ENCODE measurements around the gene CYP4B1.

The CYP4B1 gene

DNA sequence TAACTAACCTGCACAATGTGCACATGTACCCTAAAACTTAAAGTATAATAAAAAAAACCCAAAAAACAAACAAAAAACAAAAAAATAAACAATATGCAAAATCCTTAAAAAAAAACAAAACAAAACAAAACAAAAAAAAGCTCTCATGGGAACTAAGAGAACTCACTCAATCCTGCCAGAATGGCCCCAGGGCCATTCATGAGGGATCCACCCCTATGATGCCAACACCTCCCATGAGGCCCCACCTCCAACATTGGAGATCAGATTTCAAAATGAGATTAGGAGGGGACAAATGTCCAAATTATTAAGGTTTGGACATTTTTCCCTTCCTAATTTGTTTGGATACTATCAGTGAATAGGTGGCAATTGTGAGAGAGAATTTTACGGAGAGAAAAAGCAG, 10.2 kb downstream of the CYP4B1 start:
- intact Hi-C loops (cut with DNase I; ENCODE audit: low total_unique reads), result no loop called here
- Histone ChIP-seq H3K27me3 (peaks cover 0 to 3% of the 10 kb centered on the region in 2 donors), H3K27ac (no peak overlapping the region), H3K9me3 (no peaks in the 10 kb centered on the region), H3K4me1 (peaks cover 0 to 22% (median 11%) of the 10 kb centered on the region in 4 donors), H3K36me3 (peaks cover 0 to 15% (median 0%) of the 10 kb centered on the region in 3 donors), H3K4me3 (no peak overlapping the region)
- no peak for DNase-seq
- TF ChIP-seq, protein P1, sequence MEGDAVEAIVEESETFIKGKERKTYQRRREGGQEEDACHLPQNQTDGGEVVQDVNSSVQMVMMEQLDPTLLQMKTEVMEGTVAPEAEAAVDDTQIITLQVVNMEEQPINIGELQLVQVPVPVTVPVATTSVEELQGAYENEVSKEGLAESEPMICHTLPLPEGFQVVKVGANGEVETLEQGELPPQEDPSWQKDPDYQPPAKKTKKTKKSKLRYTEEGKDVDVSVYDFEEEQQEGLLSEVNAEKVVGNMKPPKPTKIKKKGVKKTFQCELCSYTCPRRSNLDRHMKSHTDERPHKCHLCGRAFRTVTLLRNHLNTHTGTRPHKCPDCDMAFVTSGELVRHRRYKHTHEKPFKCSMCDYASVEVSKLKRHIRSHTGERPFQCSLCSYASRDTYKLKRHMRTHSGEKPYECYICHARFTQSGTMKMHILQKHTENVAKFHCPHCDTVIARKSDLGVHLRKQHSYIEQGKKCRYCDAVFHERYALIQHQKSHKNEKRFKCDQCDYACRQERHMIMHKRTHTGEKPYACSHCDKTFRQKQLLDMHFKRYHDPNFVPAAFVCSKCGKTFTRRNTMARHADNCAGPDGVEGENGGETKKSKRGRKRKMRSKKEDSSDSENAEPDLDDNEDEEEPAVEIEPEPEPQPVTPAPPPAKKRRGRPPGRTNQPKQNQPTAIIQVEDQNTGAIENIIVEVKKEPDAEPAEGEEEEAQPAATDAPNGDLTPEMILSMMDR (IDR thresholded peaks at IDR 0.05), result no peak

DNA sequence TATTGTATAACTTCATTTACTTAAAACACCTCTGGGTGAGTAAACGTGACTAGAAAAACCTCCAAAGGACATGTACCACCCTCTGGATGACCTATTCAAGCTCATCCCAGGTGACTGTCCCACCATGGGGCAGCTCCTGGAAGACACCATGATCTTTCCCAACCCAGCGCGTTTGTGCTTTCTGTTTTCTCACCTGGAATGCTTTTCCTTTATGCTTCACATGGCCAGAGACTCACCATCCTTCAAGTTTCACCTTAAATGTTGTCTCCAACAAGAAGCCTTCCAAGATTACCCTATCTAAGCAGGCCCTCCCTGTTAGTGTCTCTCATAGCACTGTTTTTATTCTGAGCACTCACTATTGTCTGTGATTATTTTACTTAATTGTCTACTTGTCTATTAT, 11.1 kb downstream of the CYP4B1 start:
- Histone ChIP-seq H3K4me3 (no peak overlapping the region), H3K27ac (no peak overlapping the region), H3K27me3 (peaks cover 0 to 3% of the 10 kb centered on the region in 2 donors), H3K36me3 (peaks cover 0 to 18% (median 0%) of the 10 kb centered on the region in 3 donors), H3K9me3 (no peaks in the 10 kb centered on the region), H3K4me1 (peaks cover 0 to 22% (median 11%) of the 10 kb centered on the region in 4 donors)
- TF ChIP-seq, protein P1 (IDR thresholded peaks at IDR 0.05), result no peak
- no peak for DNase-seq
- intact Hi-C loops (cut with DNase I; ENCODE audit: low total_unique reads), result no loop called here

DNA sequence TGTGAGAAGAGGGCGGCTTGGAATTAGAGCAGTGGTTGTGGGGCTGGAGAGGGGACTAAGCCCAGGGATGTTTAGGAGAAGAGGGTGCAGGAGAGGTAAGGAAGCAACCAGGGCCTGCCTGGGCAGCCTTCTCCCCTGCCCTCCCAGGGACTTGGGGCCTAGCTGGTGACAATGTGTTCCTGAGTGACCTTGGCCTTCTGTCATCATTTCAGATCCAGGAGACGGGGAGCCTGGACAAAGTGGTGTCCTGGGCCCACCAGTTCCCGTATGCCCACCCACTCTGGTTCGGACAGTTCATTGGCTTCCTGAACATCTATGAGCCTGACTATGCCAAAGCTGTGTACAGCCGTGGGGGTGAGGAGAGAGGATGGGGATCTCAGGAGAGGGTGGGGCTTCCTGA, 11.8 kb downstream of the CYP4B1 start:
- H3K9me3 ChIP-seq, result no peaks in the 10 kb centered on the region
- TF ChIP-seq, protein P1 (IDR thresholded peaks at IDR 0.05), result no peak
- peaks cover 0 to 21% (median 10%) of the 10 kb centered on the region in 4 donors for H3K4me1 ChIP-seq
- intact Hi-C loops (cut with DNase I; ENCODE audit: low total_unique reads), result no loop called here
- H3K4me3 ChIP-seq, result no peak overlapping the region
- DNase-seq, result no peak
- peaks cover 0 to 18% (median 0%) of the 10 kb centered on the region in 3 donors for H3K36me3 ChIP-seq
- H3K27me3 ChIP-seq, result no peaks in the 10 kb centered on the region
- no peak overlapping the region for H3K27ac ChIP-seq

- no peaks in the 10 kb centered on the region for H3K27me3 ChIP-seq
- TF ChIP-seq, protein P1 (IDR thresholded peaks at IDR 0.05), result no peak
- no peak overlapping the region for H3K27ac ChIP-seq
- no peak for DNase-seq
- H3K4me1 ChIP-seq, result peaks cover 0 to 17% (median 8%) of the 10 kb centered on the region in 4 donors
- no peak overlapping the region for H3K4me3 ChIP-seq
- H3K36me3 ChIP-seq, result peaks cover 0 to 18% (median 0%) of the 10 kb centered on the region in 3 donors
- intact Hi-C loops (cut with DNase I; ENCODE audit: low total_unique reads), result no loop called here
- no peaks in the 10 kb centered on the region for H3K9me3 ChIP-seq
Observed at GRCh38 chr1:46811053-46811452, 12.2 kb downstream of the CYP4B1 start.

DNA sequence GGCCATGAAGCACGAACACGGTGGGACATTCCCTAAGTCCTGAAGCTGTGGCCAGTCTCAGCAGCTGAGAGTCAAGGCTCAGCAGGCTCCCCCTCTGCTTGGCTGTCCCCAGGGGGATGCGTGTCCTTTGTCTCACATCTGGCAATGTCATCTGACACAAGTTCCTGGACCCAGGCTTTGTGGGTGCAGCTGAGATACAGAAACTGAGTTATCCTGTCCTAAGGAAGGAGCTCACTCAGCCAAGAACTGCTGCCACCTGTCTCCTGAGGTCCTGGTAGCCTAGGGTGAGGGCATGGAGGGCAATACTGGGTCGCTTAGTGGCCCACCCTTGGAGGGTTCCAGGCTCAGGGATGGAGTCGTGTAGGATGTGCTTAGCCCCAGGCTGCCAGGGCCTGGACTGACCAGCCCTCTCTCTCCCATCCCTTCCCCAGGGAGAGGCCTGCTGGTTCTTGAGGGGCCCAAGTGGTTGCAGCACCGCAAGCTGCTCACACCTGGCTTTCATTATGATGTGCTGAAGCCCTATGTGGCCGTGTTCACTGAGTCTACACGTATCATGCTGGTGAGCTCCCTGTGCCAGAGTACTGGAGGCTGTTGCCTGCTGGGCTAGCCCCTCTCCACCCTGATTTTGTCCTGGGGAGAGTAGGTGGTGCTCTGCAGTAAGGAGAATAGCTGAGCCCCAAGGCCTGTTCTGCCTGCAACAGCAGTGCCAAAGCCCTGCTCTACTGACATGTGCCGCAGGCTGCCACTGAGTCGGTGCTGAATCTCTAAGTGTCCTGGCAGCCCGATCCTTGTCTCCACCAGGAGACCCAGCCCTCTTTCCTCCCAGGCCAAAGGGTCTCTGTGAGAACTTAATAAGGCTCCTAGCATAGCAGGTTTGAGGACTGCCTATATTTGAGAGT, 13.5 kb downstream of the CYP4B1 start:
- Histone ChIP-seq H3K27ac (no peak overlapping the region), H3K27me3 (no peaks in the 10 kb centered on the region), H3K4me3 (no peak overlapping the region), H3K4me1 (peaks cover 0 to 6% (median 3%) of the 10 kb centered on the region in 4 donors), H3K9me3 (no peaks in the 10 kb centered on the region), H3K36me3 (peaks cover 0 to 18% (median 0%) of the 10 kb centered on the region in 3 donors)
- intact Hi-C loops (cut with DNase I; ENCODE audit: low total_unique reads), result no loop called here
- TF ChIP-seq, protein P1 (IDR thresholded peaks at IDR 0.05), result no peak
- DNase-seq, result no peak

Measured in tibial artery (tissue), 4 donors.